ENCODE results near the gene SEC61A1. TPM values are rescaled to one million over a fixed set of nuclear protein-coding genes. Genes with fewer than 3 reads are reported as not detected.

SEC61A1 gene
- total RNA-seq, 1 experiment from 2014 or later = 85.3 TPM

DNA sequence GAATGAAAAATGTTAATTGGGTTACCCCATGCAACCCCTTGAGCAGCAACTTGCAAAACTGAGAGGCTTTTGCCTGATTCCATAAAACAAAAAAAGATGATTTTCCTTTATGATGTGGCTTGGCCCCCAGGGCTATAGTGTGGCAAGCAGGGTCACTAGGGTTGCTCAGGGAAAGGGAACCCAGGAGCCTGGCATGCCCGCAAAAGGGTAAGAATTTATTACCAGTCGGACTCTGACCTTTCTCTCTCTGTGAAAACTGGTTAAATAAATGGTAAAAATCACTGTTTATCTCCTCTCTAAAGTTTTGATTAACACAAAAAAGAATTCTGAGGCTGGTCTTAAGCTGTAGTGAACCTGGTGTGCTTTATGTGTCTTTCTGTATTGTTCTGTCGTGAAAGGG lies 37.7 kb upstream of the SEC61A1 start:
- Histone ChIP-seq H3K9me2 (replicated peaks; ENCODE audit: insufficient read depth, low read length) (no peaks in the 10 kb centered on the region), H3K9ac (ENCODE audit: low read length) (no peak overlapping the region), H3K4me1 (ENCODE audit: low read length) (0 out of 2 replicates have a peak, but pooled peaks cover 2% of the 10 kb centered on the region), H3K4me2 (ENCODE audit: low read depth, low read length, poor library complexity, severe bottlenecking) (no peak overlapping the region), H3K79me2 (ENCODE audit: low read length) (no peaks in the 10 kb centered on the region), H2AFZ (ENCODE audit: low read length) (no peak overlapping the region), H3K9me3 (ENCODE audit: low read length) (peaks cover 3% of the 10 kb centered on the region; the same call in 1 of the 2 replicates), H3K27me3 (ENCODE audit: low read length) (no peaks in the 10 kb centered on the region), H4K20me1 (ENCODE audit: insufficient read depth, low read depth, low read length) (no peaks in the 10 kb centered on the region), H3K36me3 (ENCODE audit: insufficient read depth, low read length) (no peaks in the 10 kb centered on the region), H3K4me3 (ENCODE audit: low read length) (no peak overlapping the region), H3K27ac (ENCODE audit: low read length) (no peak overlapping the region)
- no peak for DNase-seq

DNA sequence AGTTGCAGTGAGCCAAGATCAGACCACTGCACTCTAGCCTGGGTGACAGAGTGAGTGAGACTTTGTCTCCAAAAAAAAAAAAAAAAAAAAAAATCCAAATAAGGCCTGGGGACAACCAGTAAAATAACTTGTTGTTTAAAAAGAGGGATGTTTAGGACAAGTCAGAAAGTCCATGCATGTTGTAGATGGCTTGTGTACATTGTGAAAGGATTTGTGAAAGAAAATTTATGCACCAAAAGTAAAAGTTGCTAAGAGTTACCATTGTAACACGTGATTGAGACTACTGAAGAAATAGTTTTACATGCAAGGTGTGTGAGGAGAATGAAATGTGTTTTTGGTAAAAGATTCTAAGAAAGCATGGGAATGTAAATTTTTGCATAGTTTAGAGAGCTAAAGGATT lies 35.7 kb upstream of the SEC61A1 start:
- Histone ChIP-seq H3K9me2 (replicated peaks; ENCODE audit: insufficient read depth, low read length) (no peaks in the 10 kb centered on the region), H3K27me3 (ENCODE audit: low read length) (no peaks in the 10 kb centered on the region), H3K27ac (ENCODE audit: low read length) (no peak overlapping the region), H3K4me1 (ENCODE audit: low read length) (no peaks in the 10 kb centered on the region), H3K9me3 (ENCODE audit: low read length) (peaks cover 3% of the 10 kb centered on the region; the same call in 1 of the 2 replicates), H3K79me2 (ENCODE audit: low read length) (no peaks in the 10 kb centered on the region), H4K20me1 (ENCODE audit: insufficient read depth, low read depth, low read length) (no peaks in the 10 kb centered on the region), H2AFZ (ENCODE audit: low read length) (no peak overlapping the region), H3K4me2 (ENCODE audit: low read depth, low read length, poor library complexity, severe bottlenecking) (no peak overlapping the region), H3K9ac (ENCODE audit: low read length) (no peak overlapping the region), H3K36me3 (ENCODE audit: insufficient read depth, low read length) (no peaks in the 10 kb centered on the region), H3K4me3 (ENCODE audit: low read length) (no peak overlapping the region)
- no peak for DNase-seq

DNA sequence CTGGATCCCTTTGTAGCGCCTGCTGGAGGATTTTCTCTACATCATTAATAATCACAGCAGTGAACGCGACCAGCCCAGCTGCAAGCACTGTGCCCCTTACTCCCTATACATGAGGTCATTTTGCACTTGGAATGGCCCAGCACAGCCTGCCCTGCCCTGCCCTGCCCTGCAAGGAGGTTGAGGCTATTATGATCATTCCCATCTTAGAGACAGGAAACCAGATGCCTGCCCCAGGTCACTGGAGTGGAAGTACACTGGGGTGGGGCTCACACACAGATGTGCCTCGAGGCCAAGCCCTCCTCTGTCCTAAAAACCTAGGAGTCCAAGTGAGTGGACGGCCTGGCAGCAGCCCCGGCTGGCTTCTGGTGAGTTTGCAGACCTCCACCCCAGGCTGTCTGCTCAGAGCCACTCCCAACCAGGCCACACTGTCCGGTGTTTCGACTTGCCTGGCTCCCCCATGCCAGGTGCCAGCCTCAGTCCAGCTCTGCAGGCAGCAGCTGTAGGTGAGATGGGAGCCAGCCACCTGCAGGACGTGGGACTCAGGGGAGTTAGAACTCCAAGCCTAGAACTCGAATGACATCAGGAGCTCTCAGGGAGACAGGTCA lies 30.4 kb upstream of the SEC61A1 start:
- Histone ChIP-seq H3K4me1 (ENCODE audit: low read length) (no peaks in the 10 kb centered on the region), H3K9me3 (ENCODE audit: low read length) (no peaks in the 10 kb centered on the region), H3K27ac (ENCODE audit: low read length) (no peak overlapping the region), H2AFZ (ENCODE audit: low read length) (no peak overlapping the region), H3K4me2 (ENCODE audit: low read depth, low read length, poor library complexity, severe bottlenecking) (no peak overlapping the region), H3K9ac (ENCODE audit: low read length) (no peak overlapping the region), H3K27me3 (ENCODE audit: low read length) (no peaks in the 10 kb centered on the region), H3K36me3 (ENCODE audit: insufficient read depth, low read length) (no peaks in the 10 kb centered on the region), H3K9me2 (replicated peaks; ENCODE audit: insufficient read depth, low read length) (no peaks in the 10 kb centered on the region), H3K79me2 (ENCODE audit: low read length) (no peaks in the 10 kb centered on the region), H4K20me1 (ENCODE audit: insufficient read depth, low read depth, low read length) (no peaks in the 10 kb centered on the region), H3K4me3 (ENCODE audit: low read length) (no peak overlapping the region)
- DNase-seq = no peak

DNA sequence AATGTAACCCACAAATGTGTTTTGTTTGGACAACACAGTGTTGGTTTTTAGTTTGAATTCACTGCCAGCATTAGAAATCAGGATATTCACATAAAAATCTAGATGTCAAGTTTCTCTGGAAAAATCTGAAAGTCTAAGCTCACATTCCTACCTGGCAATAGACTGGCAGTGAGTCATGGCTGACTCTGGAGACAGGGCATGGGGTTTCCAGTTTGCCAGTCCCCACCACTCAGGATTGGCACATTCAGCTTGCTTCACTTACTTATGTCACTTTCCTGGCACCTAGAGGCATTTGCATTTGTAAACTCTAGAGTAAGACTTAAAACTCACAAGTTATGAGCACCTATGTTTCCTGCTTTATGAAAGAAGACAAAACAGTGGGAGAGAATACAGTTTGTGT lies 19.1 kb upstream of the SEC61A1 start:
- H3K4me3 ChIP-seq (ENCODE audit: low read length) = no peak overlapping the region
- no peak overlapping the region for H3K27ac ChIP-seq (ENCODE audit: low read length)
- no peak overlapping the region for H3K9ac ChIP-seq (ENCODE audit: low read length)
- no peaks in the 10 kb centered on the region for H3K9me2 ChIP-seq (replicated peaks; ENCODE audit: insufficient read depth, low read length)
- no peaks in the 10 kb centered on the region for H3K79me2 ChIP-seq (ENCODE audit: low read length)
- no peak overlapping the region for H2AFZ ChIP-seq (ENCODE audit: low read length)
- no peak overlapping the region for H3K4me2 ChIP-seq (ENCODE audit: low read depth, low read length, poor library complexity, severe bottlenecking)
- no peaks in the 10 kb centered on the region for H4K20me1 ChIP-seq (ENCODE audit: insufficient read depth, low read depth, low read length)
- no peaks in the 10 kb centered on the region for H3K4me1 ChIP-seq (ENCODE audit: low read length)
- DNase-seq = peak; percentile 14
- H3K9me3 ChIP-seq (ENCODE audit: low read length) = no peaks in the 10 kb centered on the region
- H3K36me3 ChIP-seq (ENCODE audit: insufficient read depth, low read length) = no peaks in the 10 kb centered on the region
- H3K27me3 ChIP-seq (ENCODE audit: low read length) = no peaks in the 10 kb centered on the region

DNA sequence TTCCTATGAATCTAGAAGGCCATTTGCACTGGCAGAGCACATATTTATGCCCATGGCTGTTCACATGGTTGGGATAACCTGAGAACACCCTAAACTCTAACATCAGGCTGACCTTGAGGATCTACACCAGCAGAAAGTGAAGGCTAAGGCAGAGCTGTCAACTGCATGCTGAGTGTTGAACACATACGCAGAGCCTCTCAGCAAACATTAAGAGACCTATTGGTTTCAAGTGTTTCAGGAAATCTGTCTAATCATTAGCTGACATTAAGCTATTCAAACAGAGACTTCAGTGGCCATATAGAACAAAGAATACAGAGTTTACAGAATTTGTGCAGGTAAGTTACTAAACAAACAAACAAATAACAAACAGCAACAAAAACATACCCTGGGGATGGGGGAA lies 16.1 kb upstream of the SEC61A1 start:
- no peak overlapping the region for H3K9ac ChIP-seq (ENCODE audit: low read length)
- H3K27me3 ChIP-seq (ENCODE audit: low read length) = no peaks in the 10 kb centered on the region
- no peaks in the 10 kb centered on the region for H3K36me3 ChIP-seq (ENCODE audit: insufficient read depth, low read length)
- H3K9me3 ChIP-seq (ENCODE audit: low read length) = no peaks in the 10 kb centered on the region
- DNase-seq = peak; percentile 32
- no peak overlapping the region for H3K27ac ChIP-seq (ENCODE audit: low read length)
- no peak overlapping the region for H3K4me2 ChIP-seq (ENCODE audit: low read depth, low read length, poor library complexity, severe bottlenecking)
- no peak overlapping the region for H3K4me3 ChIP-seq (ENCODE audit: low read length)
- no peaks in the 10 kb centered on the region for H3K4me1 ChIP-seq (ENCODE audit: low read length)
- no peaks in the 10 kb centered on the region for H4K20me1 ChIP-seq (ENCODE audit: insufficient read depth, low read depth, low read length)
- H3K9me2 ChIP-seq (replicated peaks; ENCODE audit: insufficient read depth, low read length) = no peaks in the 10 kb centered on the region
- H3K79me2 ChIP-seq (ENCODE audit: low read length) = no peaks in the 10 kb centered on the region
- no peak overlapping the region for H2AFZ ChIP-seq (ENCODE audit: low read length)

DNA sequence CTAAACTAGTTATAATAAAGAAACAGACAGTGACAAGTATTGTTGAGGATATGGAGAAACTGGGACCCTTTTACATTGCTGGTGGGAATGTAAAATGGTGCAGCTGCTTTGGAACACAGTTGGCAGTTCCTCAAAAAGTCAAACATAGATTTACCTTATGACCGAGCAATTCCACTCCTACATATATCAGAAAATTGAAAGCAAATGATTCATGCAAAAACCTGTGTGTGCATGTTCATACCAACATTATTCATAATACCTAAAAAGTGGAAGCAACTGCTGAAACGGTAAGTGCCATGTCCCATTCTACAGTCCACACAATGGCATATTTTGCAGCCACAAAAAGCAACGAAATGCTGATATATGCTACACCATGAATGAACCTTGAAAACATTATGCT lies 12.2 kb upstream of the SEC61A1 start:
- Histone ChIP-seq H2AFZ (ENCODE audit: low read length) (no peak overlapping the region), H3K4me3 (ENCODE audit: low read length) (no peak overlapping the region), H3K4me2 (ENCODE audit: low read depth, low read length, poor library complexity, severe bottlenecking) (no peak overlapping the region), H3K9me2 (replicated peaks; ENCODE audit: insufficient read depth, low read length) (no peaks in the 10 kb centered on the region), H3K79me2 (ENCODE audit: low read length) (no peaks in the 10 kb centered on the region), H3K36me3 (ENCODE audit: insufficient read depth, low read length) (no peaks in the 10 kb centered on the region), H3K4me1 (ENCODE audit: low read length) (no peaks in the 10 kb centered on the region), H4K20me1 (ENCODE audit: insufficient read depth, low read depth, low read length) (no peaks in the 10 kb centered on the region), H3K27me3 (ENCODE audit: low read length) (no peaks in the 10 kb centered on the region), H3K9me3 (ENCODE audit: low read length) (no peaks in the 10 kb centered on the region), H3K27ac (ENCODE audit: low read length) (no peak overlapping the region), H3K9ac (ENCODE audit: low read length) (no peak overlapping the region)
- DNase-seq = peak; percentile 25

DNA sequence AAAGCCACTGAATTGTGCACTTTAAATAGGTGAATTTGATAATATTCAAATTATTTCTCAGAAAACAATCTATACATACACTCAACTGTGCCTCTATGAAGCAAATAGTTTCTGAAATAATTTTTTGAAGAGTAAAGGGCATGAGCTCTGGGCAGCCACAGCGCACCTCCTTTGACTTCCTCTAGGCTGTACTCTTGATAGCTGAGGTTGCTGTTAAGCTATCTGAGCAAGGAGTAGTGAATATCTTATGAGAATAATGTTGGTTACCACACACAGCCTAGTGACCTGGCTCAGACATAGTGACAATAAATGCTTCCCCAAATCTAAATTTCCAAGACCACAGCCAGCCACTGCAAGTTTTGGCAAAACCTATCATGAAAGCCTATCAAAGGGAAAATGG lies 11.6 kb upstream of the SEC61A1 start:
- Histone ChIP-seq H3K27me3 (ENCODE audit: low read length) (no peaks in the 10 kb centered on the region), H3K4me3 (ENCODE audit: low read length) (no peak overlapping the region), H3K79me2 (ENCODE audit: low read length) (no peaks in the 10 kb centered on the region), H3K27ac (ENCODE audit: low read length) (no peak overlapping the region), H3K9me2 (replicated peaks; ENCODE audit: insufficient read depth, low read length) (no peaks in the 10 kb centered on the region), H3K9ac (ENCODE audit: low read length) (no peak overlapping the region), H3K4me1 (ENCODE audit: low read length) (no peaks in the 10 kb centered on the region), H3K36me3 (ENCODE audit: insufficient read depth, low read length) (no peaks in the 10 kb centered on the region), H3K4me2 (ENCODE audit: low read depth, low read length, poor library complexity, severe bottlenecking) (no peak overlapping the region), H4K20me1 (ENCODE audit: insufficient read depth, low read depth, low read length) (no peaks in the 10 kb centered on the region), H2AFZ (ENCODE audit: low read length) (no peak overlapping the region), H3K9me3 (ENCODE audit: low read length) (no peaks in the 10 kb centered on the region)
- peak; percentile 40 for DNase-seq

DNA sequence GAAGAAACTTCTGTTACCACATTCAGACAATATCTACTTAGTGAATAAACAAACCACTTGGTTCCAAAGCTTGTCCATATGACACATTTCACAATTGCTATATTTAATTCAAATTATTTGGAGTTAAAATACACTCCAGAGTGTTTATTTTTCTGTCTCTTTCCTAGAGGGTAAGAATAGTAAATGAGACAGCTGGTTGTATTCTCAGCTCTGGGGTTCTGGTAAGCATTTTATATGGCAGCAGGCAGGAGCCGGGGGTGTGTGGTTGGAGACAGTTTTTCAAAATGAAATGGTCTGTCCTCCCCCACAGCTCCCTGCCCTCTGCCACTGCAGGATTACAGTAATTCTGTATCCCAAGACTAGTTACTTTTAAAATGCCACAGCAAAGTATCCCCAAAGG lies 10.9 kb upstream of the SEC61A1 start:
- Histone ChIP-seq H2AFZ (ENCODE audit: low read length) (no peak overlapping the region), H3K27ac (ENCODE audit: low read length) (no peak overlapping the region), H3K27me3 (ENCODE audit: low read length) (no peaks in the 10 kb centered on the region), H4K20me1 (ENCODE audit: insufficient read depth, low read depth, low read length) (no peaks in the 10 kb centered on the region), H3K4me3 (ENCODE audit: low read length) (no peak overlapping the region), H3K4me2 (ENCODE audit: low read depth, low read length, poor library complexity, severe bottlenecking) (no peak overlapping the region), H3K9ac (ENCODE audit: low read length) (no peak overlapping the region), H3K4me1 (ENCODE audit: low read length) (no peaks in the 10 kb centered on the region), H3K36me3 (ENCODE audit: insufficient read depth, low read length) (no peaks in the 10 kb centered on the region), H3K79me2 (ENCODE audit: low read length) (no peaks in the 10 kb centered on the region), H3K9me2 (replicated peaks; ENCODE audit: insufficient read depth, low read length) (no peaks in the 10 kb centered on the region), H3K9me3 (ENCODE audit: low read length) (no peaks in the 10 kb centered on the region)
- no peak for DNase-seq
